Heart left ventricle (tissue), 16 donors: ENCODE results near the gene EMILIN3. TPM values are rescaled to one million over a fixed set of nuclear protein-coding genes. Genes with fewer than 3 reads are reported as not detected.
A peak's percentile ranks its signal among the peaks of the same experiment; 100 is the strongest.

ENCODE experiments used
- ATAC-seq, 4 donors: fragments of 200-7000 bp; cut with Tn5 transposase; one replicate each; pipeline ENCODE4 v1.9.1; 2020 to 2022; ENCODE audit warnings: moderate library complexity in 4 of 4, mild to moderate bottlenecking in 3 of 4, moderate number of reproducible peaks in 1 of 4
- DNase-seq, 5 donors: peaks; one replicate each; pipeline ENCODE4 v3.0.0-alpha.2; 2020
- H3K27ac ChIP-seq, 12 donors: fragments of 200-600 bp; sonication (generic) in 4 of 12; one replicate each; pipeline versions ENCODE4 v1.5.0 to v1.8.0; 2016 to 2022; ENCODE audit warnings: mild to moderate bottlenecking in 2 of 12
- H3K27me3 ChIP-seq, 9 donors: fragments of 200-600 bp; sonication (generic) in 2 of 9; one replicate each; pipeline versions ENCODE4 v1.5.1 to v1.8.0; 2016 to 2022; ENCODE audit warnings: mild to moderate bottlenecking in 3 of 9
- H3K36me3 ChIP-seq, 9 donors: fragments of 200-600 bp; sonication (generic) in 2 of 9; one replicate each; pipeline versions ENCODE4 v1.5.0 to v1.8.0; 2018 to 2022; ENCODE audit warnings: mild to moderate bottlenecking in 2 of 9
- H3K4me1 ChIP-seq, 12 donors: fragments of 200-600 bp; sonication (generic) in 4 of 12; one replicate each; pipeline versions ENCODE4 v1.5.0 to v1.8.0; 2016 to 2022; ENCODE audit warnings: mild to moderate bottlenecking in 3 of 12
- H3K4me3 ChIP-seq, 12 donors: fragments of 200-600 bp; sonication (generic) in 4 of 12; one replicate each; pipeline versions ENCODE4 v1.5.0 to v1.8.0; 2017 to 2022; ENCODE audit warnings: mild to moderate bottlenecking in 9 of 12, moderate library complexity in 4 of 12
- H3K9me3 ChIP-seq, 12 donors: fragments of 200-600 bp; sonication (generic) in 4 of 12; one replicate each; pipeline versions ENCODE4 v1.5.0 to v1.8.0; 2016 to 2022; ENCODE audit warnings: mild to moderate bottlenecking in 1 of 12
- POLR2A ChIP-seq, 2 donors: fragments of 450-650 bp; IDR thresholded peaks; one replicate each; pipeline ENCODE4 v1.6.1; 2017; ENCODE audit warnings: antibody characterized with exemption in 2 of 2, mild to moderate bottlenecking in 2 of 2, moderate library complexity in 2 of 2
- WGBS, 4 donors: extraction: QIAGEN DNeasy Blood & Tissue Kit in 2 of 4; methylation state at CpG; one replicate each; pipeline versions ENCODE4 v1.1.5 to v1.1.7; 2013 to 2018; 5-methylcytosine and 5-hydroxymethylcytosine counted together
- intact Hi-C, 10 donors: fragments of 100-400 bp; cut with DNase I; formaldehyde crosslinking; loops; one replicate each; pipeline versions ENCODE4 v1.11.1 to v1.14.2; 2022
- polyA plus RNA-seq, 2 donors: library from polyadenylated mRNA; stranded (reverse); fragments of 200-250 nt; gene quantifications; one replicate each; pipeline ENCODE4 v1.2.3, GENCODE V29; 2013
- total RNA-seq, 9 donors: library from RNA; depleted of rRNA in 2 of 9; stranded (reverse); fragments of >200 nt in 2 of 9; fragmentation: NEBNext Ultra II Directional in 3 of 9; extraction: Animal tissue kit (Norgen Biotek cat#: 25700) in 3 of 9; gene quantifications; one replicate each; pipeline versions ENCODE4 v1.1.0 to v1.2.4, GENCODE V29; 2016 to 2023
- TF ChIP-seq, protein P1 (sequence below), 12 donors: fragments of 200-600 bp; sonication (generic) in 4 of 12; IDR thresholded peaks; one replicate each; pipeline versions ENCODE4 v1.5.0 to v1.8.0; 2018 to 2022; ENCODE audit warnings: antibody characterized with exemption in 12 of 12, mild to moderate bottlenecking in 5 of 12
- donor health status: ischemic (EF 13 %, LVEDD 7.1; RV severe dilation, severe dysfunction).
- donor health status: healthy with polysubstance abuse.
- donor health status: DM: no; HTN: yes; CAD: no.
- donor health status: DM: no; HTN: no; CAD: no.
- donor health status: ischemic (EF 25% LVEDD 6.9; RV normal size, moderate dysfunction).
- donor health status: ischemic (EF 25% LVEDD 5.7; RV mildly dilated, moderate dysfunction).
- donor health status: healthy.
- donor health status: DM: yes; HTN: yes; CAD: no.
- donor health status: ischemic (EF 35%, LVEDD 5.7; RV mildly dilated, moderate dysfunction).
- donor health status: nonischemic (EF 11% LVEDD 7.7; RV severe dilation, severe dysfunction).
- donor health status: DM: yes; HTN: yes; CAD: no.
- donor health status: PGD.
- donor health status: ischemic (EF 29% LVEDD 5.4; RV normal size, mild dysfunction).
- donor health status: nonischemic (EF 23%, LVEDD 6.1; RV moderate dilation, normal function).

EMILIN3 gene
- total and polyA plus RNA-seq, 11 donors, result 0.24 to 9.3 (median 2.2) TPM

DNA sequence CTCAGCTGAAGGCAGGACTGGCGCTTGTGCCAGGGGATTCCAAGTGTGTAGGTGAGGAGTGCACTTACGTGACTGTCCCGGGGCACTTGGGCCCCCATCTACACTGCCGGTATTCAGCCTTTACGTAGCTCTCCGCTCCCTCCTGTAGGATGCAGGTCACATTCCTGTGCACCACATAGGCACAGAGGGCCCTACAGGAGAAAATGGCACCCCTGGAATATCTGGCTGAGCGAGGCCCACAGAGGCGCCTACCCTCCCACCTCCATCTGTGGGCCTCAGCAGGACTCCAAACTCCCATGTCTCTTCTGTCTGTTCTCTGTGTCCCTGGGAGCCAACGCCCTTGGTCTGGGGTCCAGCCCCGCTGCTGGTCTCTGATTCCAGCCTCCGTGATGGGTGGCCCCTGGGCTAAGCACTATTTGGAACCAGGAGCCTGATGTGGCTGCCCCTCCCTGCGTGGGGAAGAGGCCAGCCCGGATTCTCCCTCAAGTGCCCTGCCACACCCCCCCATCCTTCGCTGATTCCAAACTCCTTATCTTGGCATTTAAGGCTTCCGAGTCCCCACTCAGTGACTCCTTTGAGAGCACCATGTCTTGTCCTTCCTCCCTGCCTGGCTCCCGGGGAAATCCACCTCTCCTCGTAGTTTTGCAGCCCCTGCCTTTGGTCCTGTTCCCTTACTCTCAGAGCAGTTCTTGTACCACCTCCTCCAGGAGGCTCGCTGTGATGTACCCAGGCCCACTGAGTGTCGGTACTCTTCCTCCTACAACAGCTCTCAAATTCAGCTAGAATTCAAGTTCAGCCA, 1.5 kb downstream of the EMILIN3 start:
- no peaks in the 10 kb centered on the region for H3K9me3 ChIP-seq
- peaks cover 0 to 46% (median 9%) of the 10 kb centered on the region in 12 donors for H3K4me1 ChIP-seq
- 81 to 86% (median 84%) methylated on average over 18 to 19 of the region's 19 CpGs for WGBS, 4 donors
- ATAC-seq (no peak), DNase-seq (peak in 1 of 5 donors; percentile 18)
- intact Hi-C loops, result loop anchor here in 5 of 10 donors (5.0 kb wide), 2 partner anchors 32 to 42 kb away; no protein-coding TSS in a partner anchor
- peak overlapping the region in 4 of 12 donors; percentile 39 to 64 (median 46) for H3K27ac ChIP-seq
- peaks cover 0 to 31% (median 6%) of the 10 kb centered on the region in 9 donors for H3K27me3 ChIP-seq
- no peak for TF ChIP-seq POLR2A (IDR thresholded peaks at IDR 0.05)
- TF ChIP-seq, protein P1, sequence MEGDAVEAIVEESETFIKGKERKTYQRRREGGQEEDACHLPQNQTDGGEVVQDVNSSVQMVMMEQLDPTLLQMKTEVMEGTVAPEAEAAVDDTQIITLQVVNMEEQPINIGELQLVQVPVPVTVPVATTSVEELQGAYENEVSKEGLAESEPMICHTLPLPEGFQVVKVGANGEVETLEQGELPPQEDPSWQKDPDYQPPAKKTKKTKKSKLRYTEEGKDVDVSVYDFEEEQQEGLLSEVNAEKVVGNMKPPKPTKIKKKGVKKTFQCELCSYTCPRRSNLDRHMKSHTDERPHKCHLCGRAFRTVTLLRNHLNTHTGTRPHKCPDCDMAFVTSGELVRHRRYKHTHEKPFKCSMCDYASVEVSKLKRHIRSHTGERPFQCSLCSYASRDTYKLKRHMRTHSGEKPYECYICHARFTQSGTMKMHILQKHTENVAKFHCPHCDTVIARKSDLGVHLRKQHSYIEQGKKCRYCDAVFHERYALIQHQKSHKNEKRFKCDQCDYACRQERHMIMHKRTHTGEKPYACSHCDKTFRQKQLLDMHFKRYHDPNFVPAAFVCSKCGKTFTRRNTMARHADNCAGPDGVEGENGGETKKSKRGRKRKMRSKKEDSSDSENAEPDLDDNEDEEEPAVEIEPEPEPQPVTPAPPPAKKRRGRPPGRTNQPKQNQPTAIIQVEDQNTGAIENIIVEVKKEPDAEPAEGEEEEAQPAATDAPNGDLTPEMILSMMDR (IDR thresholded peaks at IDR 0.05), result no peak
- H3K36me3 ChIP-seq, result peaks cover 0 to 3% (median 0%) of the 10 kb centered on the region in 9 donors
- peak overlapping the region in 9 of 12 donors; percentile 6 to 60 (median 51) for H3K4me3 ChIP-seq

DNA sequence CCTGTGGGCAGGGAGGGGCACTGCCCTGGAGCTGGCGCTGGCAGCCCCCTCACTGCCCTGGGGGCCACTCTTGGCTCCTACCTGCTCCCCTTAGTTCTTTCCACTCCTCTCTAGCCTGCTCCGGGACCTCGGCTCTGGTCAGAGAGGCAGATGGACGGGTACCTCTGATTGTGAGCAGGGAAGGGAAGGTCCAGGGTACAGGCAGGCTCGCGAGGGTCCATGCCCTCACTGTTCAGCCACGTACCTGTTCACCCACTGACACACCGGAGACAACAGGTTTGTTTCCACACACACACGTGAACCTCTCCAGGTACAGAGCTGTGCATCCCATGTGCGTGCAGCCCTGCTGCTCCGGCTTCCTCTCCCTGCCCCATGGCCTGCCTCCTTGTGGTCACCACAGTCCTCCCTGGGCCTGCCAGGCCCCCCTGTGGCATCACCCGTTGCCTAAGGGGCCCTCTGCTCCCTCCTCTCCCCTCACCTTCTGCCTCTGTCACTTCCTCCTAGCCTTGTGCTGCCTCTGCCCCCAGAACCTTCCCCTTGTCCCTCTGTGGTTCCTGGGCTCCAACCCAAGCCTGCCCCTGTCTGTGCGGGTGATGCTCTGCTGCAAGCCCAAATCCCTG, 2.3 kb downstream of the EMILIN3 start:
- Histone ChIP-seq H3K4me1 (peaks cover 0 to 54% (median 9%) of the 10 kb centered on the region in 12 donors), H3K27me3 (peaks cover 0 to 31% (median 6%) of the 10 kb centered on the region in 9 donors), H3K27ac (no peak overlapping the region), H3K36me3 (peaks cover 0 to 3% (median 0%) of the 10 kb centered on the region in 9 donors), H3K4me3 (no peak overlapping the region), H3K9me3 (no peaks in the 10 kb centered on the region)
- intact Hi-C loops, result loop anchor here in 4 of 10 donors (5.0 kb wide), 2 partner anchors 33 to 43 kb away; no protein-coding TSS in a partner anchor
- TF ChIP-seq POLR2A (IDR thresholded peaks at IDR 0.05), result no peak
- TF ChIP-seq, protein P1 (IDR thresholded peaks at IDR 0.05), result no peak
- WGBS, 4 donors, result 85 to 93% (median 91%) methylated on average over 13 of the region's 13 CpGs
- ATAC-seq (no peak), DNase-seq (peak in 3 of 5 donors; percentile 7 to 18 (median 15))

DNA sequence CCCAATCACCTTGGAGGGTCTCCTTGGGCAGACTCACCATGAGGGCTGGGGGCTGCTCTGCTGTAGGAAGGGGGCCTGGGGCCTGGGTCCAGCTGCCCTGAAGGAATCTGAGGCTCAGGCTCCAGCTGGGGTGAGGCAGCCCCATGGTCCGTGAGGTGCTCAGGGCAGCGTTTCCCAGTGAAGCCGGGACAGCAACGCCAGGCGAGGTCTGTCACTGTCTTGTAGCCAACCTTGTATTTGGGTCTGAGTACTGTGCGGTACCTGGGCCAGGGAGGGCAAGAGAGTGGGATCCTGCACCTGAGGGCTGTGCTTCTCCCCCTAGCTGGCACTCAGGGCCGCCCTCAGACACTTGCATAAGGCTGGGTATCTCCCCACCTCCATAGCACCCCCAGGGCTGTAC, 3.0 kb downstream of the EMILIN3 start:
- 93 to 99% (median 97%) methylated on average over 3 to 7 of the region's 7 CpGs for WGBS, 4 donors
- no peak for TF ChIP-seq POLR2A (IDR thresholded peaks at IDR 0.05)
- TF ChIP-seq, protein P1 (IDR thresholded peaks at IDR 0.05), result no peak
- H3K27me3 ChIP-seq, result peaks cover 0 to 31% (median 6%) of the 10 kb centered on the region in 9 donors

More for the DNA sequence above, 3.0 kb downstream of the EMILIN3 start:
- peaks cover 0 to 5% (median 0%) of the 10 kb centered on the region in 9 donors for H3K36me3 ChIP-seq
- peak in 1 of 5 donors; percentile 21 for DNase-seq
- no peak for ATAC-seq
- no peak overlapping the region for H3K27ac ChIP-seq
- H3K4me3 ChIP-seq, result no peak overlapping the region
- H3K4me1 ChIP-seq, result peaks cover 0 to 57% (median 9%) of the 10 kb centered on the region in 12 donors
- no peaks in the 10 kb centered on the region for H3K9me3 ChIP-seq
- intact Hi-C loops, result loop anchor here in 4 of 10 donors (5.0 kb wide), 2 partner anchors 34 to 44 kb away; no protein-coding TSS in a partner anchor
